HG02840 (cell line): ENCODE measurements around the gene CERCAM.

ENCODE experiments used
- ATAC-seq: cut with Tn5 transposase; IDR thresholded peaks from one replicate; pipeline ENCODE4 v1.9.1; 2021; ENCODE audit warnings: mild to moderate bottlenecking, moderate library complexity, moderate number of reproducible peaks; ENCODE audit not compliant: unreplicated experiment, low FRiP score

CERCAM gene

GRCh38 chr9:128420651-128421481, at the start of gene CERCAM:
Gene CERCAM (plus strand): TSS chr9:128420857. CDS start chr9:128420878, 21 bp downstream.
- ATAC-seq = no peak

GRCh38 chr9:128371630-128372117, 49.0 kb upstream of the CERCAM start:
- ATAC-seq = no peak

- no peak for ATAC-seq
Observed at GRCh38 chr9:128372188-128372641, 48.4 kb upstream of the CERCAM start.

- no peak for ATAC-seq
Observed at GRCh38 chr9:128372784-128373183, 47.9 kb upstream of the CERCAM start.

- no peak for ATAC-seq
Observed at GRCh38 chr9:128374221-128374675, 46.4 kb upstream of the CERCAM start.

GRCh38 chr9:128375865-128376264, 44.8 kb upstream of the CERCAM start:
- ATAC-seq = no peak

- ATAC-seq = no peak
Observed at GRCh38 chr9:128382261-128382660, 38.4 kb upstream of the CERCAM start.

- no peak for ATAC-seq
Observed at GRCh38 chr9:128383007-128383753, 37.5 kb upstream of the CERCAM start.

- ATAC-seq = no peak
Observed at GRCh38 chr9:128383791-128384190, 36.9 kb upstream of the CERCAM start.

- no peak for ATAC-seq
Observed at GRCh38 chr9:128384801-128385495, 35.7 kb upstream of the CERCAM start.

- no peak for ATAC-seq
Observed at GRCh38 chr9:128385496-128386460, 34.9 kb upstream of the CERCAM start.

- no peak for ATAC-seq
Observed at GRCh38 chr9:128388150-128388549, 32.5 kb upstream of the CERCAM start.

GRCh38 chr9:128389395-128390149, 31.1 kb upstream of the CERCAM start:
- no peak for ATAC-seq

- ATAC-seq = no peak
Observed at GRCh38 chr9:128390150-128390812, 30.4 kb upstream of the CERCAM start.

- ATAC-seq = no peak
Observed at GRCh38 chr9:128390813-128391711, 29.6 kb upstream of the CERCAM start.

- no peak for ATAC-seq
Observed at GRCh38 chr9:128391956-128392301, 28.7 kb upstream of the CERCAM start.
